Stimulated activated CD4-positive, alpha-beta T cell treated with anti-CD3 and anti-CD28 coated beads, TNF-alpha, amount 100 ng/mL, for 48 hours (primary cell): ENCODE data around the gene FREM1.

Source experiments
- DNase-seq, 3 donors: peaks; one replicate each; pipeline ENCODE4 v3.0.0-alpha.2; 2020; ENCODE audit warnings: low read depth in 3 of 3

Gene FREM1

GRCh38 chr9:14814249-14814628 is 96.0 kb downstream of the FREM1 start:
- no peak for DNase-seq

GRCh38 chr9:14813336-14814248 is 96.6 kb downstream of the FREM1 start:
- DNase-seq: no peak

DNA sequence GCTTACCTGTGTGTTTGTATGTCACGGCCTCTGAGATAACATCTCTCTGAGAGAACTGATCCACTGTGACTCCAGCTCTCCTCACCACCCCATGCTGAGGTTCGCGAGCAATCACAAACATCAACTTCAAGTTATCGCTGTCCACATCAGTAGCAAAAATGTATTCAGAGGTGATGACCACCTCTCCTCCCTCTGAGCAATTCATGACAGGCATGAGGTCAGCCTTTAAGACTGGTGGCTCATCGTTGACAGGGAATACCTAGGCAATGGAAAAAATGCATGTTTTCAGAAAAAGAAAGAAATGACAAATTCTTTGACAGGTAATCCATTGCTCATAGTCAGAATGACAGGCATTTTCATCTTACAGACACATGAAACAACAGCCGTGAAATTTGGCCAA is 97.4 kb downstream of the FREM1 start:
- no peak for DNase-seq

DNA sequence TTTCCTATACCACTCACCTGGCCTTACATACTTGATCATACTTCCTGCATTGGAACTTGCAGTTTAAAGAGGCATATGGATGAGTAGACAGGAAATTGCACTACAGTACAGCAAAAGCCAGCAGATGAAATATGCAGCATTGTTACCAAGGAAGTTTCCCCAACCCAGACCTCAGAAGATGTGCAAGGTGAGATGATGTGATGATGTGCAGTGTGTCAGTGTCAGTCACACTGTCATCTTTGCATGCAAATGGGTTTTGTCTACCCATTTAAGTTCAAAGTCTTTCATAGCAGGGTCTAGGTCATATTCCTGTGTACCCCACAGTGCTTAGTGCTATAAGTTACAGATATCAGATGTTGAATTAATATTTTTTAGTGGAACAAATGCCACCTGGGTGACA is 98.4 kb downstream of the FREM1 start:
- DNase-seq: no peak

DNA sequence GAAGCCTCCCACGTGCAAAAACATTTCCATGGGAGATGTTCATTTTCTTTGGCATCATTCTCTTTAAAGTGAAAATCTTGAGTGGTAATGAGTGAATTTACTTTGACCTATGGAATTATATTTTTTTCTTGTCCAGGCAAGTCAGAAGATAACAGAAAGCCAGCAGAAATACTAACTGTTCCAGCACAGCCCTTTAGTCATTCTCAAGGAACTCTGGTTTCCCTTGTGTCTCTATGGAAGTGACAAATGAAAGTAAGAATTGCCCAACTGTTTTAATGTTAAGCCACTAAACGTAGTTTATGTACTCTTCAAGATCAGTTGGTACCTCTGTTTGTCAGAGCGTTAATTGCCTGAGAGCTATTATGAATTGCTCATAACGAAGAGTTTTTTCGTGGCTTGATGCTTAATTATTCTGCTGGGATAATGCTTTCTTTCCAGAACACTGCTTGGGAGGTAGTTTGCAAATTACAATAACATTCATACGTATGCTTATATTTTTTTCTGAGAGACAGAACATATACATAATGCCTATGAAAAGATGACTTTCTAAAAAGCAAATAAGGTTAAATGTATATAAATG is 103.2 kb downstream of the FREM1 start:
- no peak for DNase-seq

GRCh38 chr9:14799030-14799429 is 111.2 kb downstream of the FREM1 start:
- no peak for DNase-seq

DNA sequence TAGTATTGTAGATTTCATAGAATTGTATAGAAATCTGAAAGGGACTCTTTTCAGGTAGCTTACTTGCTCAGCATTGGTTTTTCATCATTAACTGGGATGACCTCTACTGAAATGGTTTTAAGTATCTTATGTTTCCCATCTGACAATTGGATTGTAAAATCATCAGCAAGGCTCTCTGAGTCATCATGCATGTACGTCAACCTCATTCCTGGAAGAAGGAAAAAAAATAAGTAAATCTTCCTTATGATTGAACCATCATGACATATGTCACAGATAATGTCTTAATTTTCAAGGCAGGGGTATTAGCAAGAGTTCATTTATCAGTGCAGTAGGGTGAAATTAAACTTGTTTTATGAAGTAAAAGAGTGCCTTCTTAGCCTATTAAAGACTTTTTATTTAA is 112.8 kb downstream of the FREM1 start:
- no peak for DNase-seq

GRCh38 chr9:14793389-14793788 is 116.8 kb downstream of the FREM1 start:
- DNase-seq: no peak

GRCh38 chr9:14790628-14791027 is 119.6 kb downstream of the FREM1 start:
- no peak for DNase-seq

DNA sequence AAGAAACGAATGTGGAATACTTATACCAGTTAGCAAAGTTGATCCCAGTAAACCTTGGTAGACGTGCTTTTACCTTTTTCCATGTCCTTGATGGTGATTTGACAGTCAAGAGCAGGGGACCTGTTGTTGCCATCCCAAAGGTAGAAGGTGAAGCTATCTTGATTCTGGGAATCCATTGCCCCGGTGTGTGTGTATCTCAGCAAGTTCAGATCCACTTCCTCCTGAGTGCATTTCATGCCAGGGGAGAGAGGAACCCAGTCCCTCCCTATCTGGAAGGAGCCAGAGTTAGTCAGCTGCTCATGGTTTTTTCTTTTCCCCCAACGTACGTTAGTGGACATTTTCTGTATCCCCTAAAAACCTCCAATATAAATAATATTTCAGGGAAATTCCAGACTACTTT is 121.4 kb downstream of the FREM1 start:
- DNase-seq: no peak

DNA sequence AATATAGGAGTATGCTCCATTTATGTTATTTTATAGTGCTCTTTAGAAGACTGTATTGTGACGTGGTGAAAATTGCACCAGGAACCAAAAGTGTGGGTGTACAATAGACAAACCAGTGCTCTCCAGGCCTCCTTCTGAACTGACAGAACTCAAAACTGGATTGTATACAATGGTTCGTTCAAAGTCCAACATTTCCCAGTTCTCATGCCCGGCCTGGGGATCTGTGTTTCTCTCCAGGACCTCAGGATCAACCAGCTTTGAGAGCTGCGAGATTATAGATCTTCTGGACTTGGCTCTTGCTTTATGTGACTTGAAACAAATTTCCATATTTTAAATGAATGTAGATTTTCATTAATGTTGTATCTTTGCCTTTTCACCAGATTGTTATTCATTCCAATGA is 126.9 kb downstream of the FREM1 start:
- no peak for DNase-seq

- no peak for DNase-seq
Measured at GRCh38 chr9:14782286-14783051, 127.8 kb downstream of the FREM1 start.

DNA sequence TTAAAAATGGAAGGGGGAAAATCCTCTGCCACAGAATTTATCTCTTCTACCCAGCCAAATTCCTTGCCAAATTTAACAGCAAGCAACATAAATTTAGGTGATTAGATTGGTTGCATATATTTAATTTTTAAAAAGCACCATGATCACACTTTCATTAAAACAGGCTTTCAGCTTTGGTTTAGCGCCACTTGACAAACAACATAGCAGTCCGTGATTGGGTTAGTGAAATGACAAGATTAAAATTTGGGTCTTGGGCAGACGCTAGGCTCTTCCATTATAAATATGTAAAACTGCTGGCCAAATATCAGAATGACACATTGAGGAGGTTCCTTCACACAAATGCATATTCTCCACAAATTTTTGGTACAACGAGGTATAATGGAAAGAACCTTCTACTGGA is 129.5 kb downstream of the FREM1 start:
- DNase-seq: no peak

GRCh38 chr9:14780251-14780650 is 130.0 kb downstream of the FREM1 start:
- no peak for DNase-seq

DNA sequence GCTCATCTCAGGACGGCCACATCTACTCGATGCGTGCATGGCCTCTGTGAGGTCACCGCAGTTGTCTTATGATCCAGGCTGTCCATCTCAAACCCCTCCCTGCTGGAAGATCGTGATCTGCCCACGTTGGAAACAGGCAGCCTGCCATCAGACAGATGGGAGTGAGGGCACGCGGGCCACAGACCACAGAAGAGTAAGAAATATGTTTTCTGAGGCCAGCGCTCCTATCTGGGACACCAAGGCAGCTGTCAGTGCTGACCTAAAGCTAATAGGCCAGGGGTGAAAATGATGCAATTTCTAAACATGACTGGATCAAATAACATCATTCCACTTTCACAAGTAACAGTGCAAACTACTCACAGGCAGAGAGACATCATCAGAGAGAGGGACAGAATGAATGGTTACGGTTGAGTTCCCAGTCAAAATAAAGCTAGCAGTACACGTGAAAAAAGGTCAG is 130.6 kb downstream of the FREM1 start:
- DNase-seq: no peak

GRCh38 chr9:14778565-14778964 is 131.7 kb downstream of the FREM1 start:
- no peak for DNase-seq

- DNase-seq: no peak
Measured at GRCh38 chr9:14775917-14776316, 134.3 kb downstream of the FREM1 start.

GRCh38 chr9:14770592-14770991 is 139.6 kb downstream of the FREM1 start:
- no peak for DNase-seq

DNA sequence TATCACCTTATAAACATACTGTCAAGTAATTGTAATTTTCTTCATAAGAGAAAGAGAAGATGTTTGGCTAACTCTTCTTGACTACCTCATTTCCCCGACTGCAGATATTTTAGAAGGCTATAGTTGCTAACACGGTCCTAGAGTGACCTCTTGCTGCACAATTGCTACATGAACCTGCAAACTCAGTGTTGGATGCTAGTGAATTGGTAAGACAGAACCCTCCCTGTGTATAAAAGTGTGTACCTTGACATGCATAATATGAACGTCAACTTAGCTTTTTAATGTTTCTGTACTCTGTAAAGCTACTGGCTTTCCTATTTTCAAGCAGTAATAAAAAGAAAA is 141.0 kb downstream of the FREM1 start:
- no peak for DNase-seq

DNA sequence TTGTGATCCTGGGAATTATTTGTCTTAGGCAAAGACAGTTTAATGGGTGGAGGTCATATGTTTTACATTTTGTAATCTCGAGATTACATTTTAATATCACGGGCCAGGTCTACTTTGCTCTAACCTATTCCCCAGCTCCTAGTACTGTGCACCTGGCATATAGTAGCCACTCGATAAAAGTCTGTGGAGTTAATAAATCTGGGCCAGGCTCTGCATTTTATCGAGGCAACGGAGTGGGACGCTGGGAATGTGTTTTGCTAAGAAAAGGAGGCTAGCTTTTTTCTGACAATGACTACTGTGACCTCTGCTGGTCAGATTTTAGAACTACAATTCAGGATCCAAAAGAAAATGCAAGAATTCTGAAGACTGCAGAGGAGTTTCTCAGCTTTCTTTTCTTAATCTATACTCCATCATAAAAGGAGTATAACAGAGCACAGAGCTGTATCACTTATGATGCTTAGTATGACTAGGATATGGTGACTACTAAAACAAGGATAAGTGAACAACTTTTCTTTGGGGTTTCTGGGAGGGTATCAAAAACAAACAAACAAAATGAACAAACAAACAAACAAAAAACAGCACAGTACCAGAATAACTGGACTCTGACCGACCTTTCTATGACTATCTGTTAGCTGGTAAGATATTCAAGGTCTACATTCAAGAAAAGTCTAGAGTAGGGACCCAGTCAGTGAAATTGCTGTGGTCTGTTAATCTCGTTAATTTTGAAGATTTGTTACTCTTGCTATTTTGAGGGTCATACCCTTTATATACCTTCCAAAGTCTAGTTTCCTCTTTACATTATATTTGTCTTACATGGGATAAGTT is 141.6 kb downstream of the FREM1 start:
- peak in 1 of 3 donors; percentile 0 for DNase-seq

- DNase-seq: no peak
Measured at GRCh38 chr9:14766299-14766698, 143.9 kb downstream of the FREM1 start.

DNA sequence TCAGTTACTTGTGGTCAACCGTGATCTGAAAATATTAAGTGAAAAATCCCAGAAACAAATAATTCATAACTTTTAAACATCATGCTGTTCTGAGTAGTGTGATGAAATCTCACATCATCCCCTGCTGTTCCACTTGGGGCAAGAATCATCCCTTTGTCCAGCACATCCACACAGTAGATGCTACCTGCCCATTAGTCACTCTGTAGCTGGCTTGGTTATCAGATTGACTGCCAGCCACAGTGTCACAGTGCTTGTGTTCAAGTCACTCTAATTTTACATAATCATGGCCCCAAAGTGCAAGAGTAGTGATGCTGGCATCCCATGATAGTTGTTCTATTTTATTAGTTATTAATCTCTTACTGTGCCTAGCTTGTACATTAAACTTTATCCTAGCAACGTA is 148.6 kb downstream of the FREM1 start:
- DNase-seq: no peak
